AG04450 (cell line): ENCODE data around the gene HPS4. TPM values are rescaled to one million over a fixed set of nuclear protein-coding genes. Genes with fewer than 3 reads are reported as not detected.
"Not testable (repeated sequence)": the region's sequence is repeated elsewhere in the genome, so short reads cannot be mapped to it uniquely, and the experiment has no call there.

ENCODE experiments used
- CTCF ChIA-PET: fragments of 300-600, 350-600 bp; formaldehyde crosslinking; extraction: SDS; loops from one replicate; lab custom pipeline; 2022; ENCODE audit warnings: antibody characterized with exemption, inconsistent platforms; lab: Charles Lee
- POLR2A ChIA-PET: fragments of 350-600 bp; formaldehyde crosslinking; extraction: SDS; loops from one replicate; lab custom pipeline; 2021; ENCODE audit warnings: antibody characterized with exemption, inconsistent platforms; lab: Yijun Ruan, JAX
- DNase-seq: peaks from one replicate; pipeline ENCODE4 v3.0.0-alpha.2; 2011; ENCODE audit warnings: low read depth, low spot score
- H3K27ac ChIP-seq: one replicate; pipeline ENCODE4 v1.5.1; 2012; ENCODE audit warnings: low read depth, low read length, control low read depth
- H3K27me3 ChIP-seq: one replicate; pipeline ENCODE4 v1.6.0; 2012; ENCODE audit warnings: low read length; ENCODE audit not compliant: control insufficient read depth, insufficient read depth
- H3K4me3 ChIP-seq: 2 replicates; pipeline ENCODE4 v1.5.1; 2011; ENCODE audit warnings: mild to moderate bottlenecking, low read depth, low read length, control low read depth
- H3K9me3 ChIP-seq: 2 replicates; pipeline ENCODE4 v1.5.1; 2012; ENCODE audit warnings: low read length; ENCODE audit not compliant: control insufficient read depth, insufficient read depth
- CTCF ChIP-seq: IDR thresholded peaks from 2 replicates; pipeline ENCODE4 v1.5.1; 2011; ENCODE audit warnings: low read depth, low read length, control low read depth, inconsistent platforms
- polyA plus RNA-seq: library from polyadenylated mRNA; depleted of rRNA; stranded (reverse); fragments of >200 nt; gene quantifications from 2 replicates; pipeline ENCODE4 v1.2.3, GENCODE V29; 2011

HPS4 gene
- polyA plus RNA-seq, 1 experiment = 30.9 TPM

- Histone ChIP-seq H3K4me3 (no peak overlapping the region), H3K27me3 (no peaks in the 10 kb centered on the region), H3K9me3 (no peaks in the 10 kb centered on the region), H3K27ac (no peak overlapping the region)
- TF ChIP-seq CTCF = no peak
- ChIA-PET POLR2A (no interaction called here), CTCF (no interaction called here)
- no peak for DNase-seq
Observed at GRCh38 chr22:26439559-26439958, 44.0 kb downstream of the HPS4 start.

- DNase-seq, H3K4me3 ChIP-seq, H3K9me3 ChIP-seq, CTCF ChIA-PET, H3K27ac ChIP-seq, POLR2A ChIA-PET, H3K27me3 ChIP-seq: not testable (repeated sequence)
Observed at GRCh38 chr22:26438776-26439175, 44.8 kb downstream of the HPS4 start.

GRCh38 chr22:26437694-26438392 lies 45.7 kb downstream of the HPS4 start:
- H3K27me3 ChIP-seq = no peaks in the 10 kb centered on the region
- H3K27ac ChIP-seq = no peak overlapping the region
- H3K9me3 ChIP-seq = peaks cover 4% of the 10 kb centered on the region; the same call in 1 of the 2 replicates
- no peak for DNase-seq
- no peak overlapping the region for H3K4me3 ChIP-seq
- POLR2A ChIA-PET = no interaction called here
- CTCF ChIA-PET = interaction anchor here (0.8 to 1.0 kb wide), 2 partner anchors 23 to 71 kb away, joined by 3 to 5 read pairs; no protein-coding TSS in a partner anchor
- TF ChIP-seq CTCF = no peak

DNA sequence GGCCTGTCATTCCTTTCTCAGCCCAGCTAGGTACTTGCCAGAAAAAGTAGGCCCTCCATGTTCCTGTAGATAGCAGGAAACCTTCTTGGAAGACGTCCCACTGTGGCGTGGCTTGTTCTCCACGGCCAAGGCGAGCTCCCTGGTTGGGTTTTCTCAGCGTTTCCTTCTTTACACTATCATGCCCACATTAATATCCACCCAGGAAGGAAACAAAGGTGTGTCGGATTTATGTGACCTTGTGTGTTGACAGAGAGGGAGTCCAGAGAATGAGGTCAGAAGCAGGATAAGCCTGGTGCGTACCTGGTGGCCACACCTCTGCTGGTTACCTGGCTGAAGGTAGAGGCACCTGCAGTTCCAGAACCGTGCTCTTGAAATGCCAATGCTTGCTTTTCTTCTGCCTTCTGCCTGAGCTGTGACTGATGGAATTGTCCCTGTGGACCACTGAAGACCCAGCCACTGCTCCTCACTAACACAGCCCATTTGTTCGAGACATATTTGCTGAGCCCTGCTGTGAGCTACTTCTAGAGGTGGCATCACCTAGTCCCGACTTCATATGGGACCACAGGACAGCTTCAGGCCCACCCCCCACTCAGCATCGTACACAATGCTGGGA lies 46.6 kb downstream of the HPS4 start:
- CTCF ChIA-PET = no interaction called here
- peaks cover 4% of the 10 kb centered on the region; the same call in 1 of the 2 replicates for H3K9me3 ChIP-seq
- H3K27ac ChIP-seq = no peak overlapping the region
- no peak for TF ChIP-seq CTCF
- no peak for DNase-seq
- no peak overlapping the region for H3K4me3 ChIP-seq
- POLR2A ChIA-PET = no interaction called here
- H3K27me3 ChIP-seq = no peaks in the 10 kb centered on the region

DNA sequence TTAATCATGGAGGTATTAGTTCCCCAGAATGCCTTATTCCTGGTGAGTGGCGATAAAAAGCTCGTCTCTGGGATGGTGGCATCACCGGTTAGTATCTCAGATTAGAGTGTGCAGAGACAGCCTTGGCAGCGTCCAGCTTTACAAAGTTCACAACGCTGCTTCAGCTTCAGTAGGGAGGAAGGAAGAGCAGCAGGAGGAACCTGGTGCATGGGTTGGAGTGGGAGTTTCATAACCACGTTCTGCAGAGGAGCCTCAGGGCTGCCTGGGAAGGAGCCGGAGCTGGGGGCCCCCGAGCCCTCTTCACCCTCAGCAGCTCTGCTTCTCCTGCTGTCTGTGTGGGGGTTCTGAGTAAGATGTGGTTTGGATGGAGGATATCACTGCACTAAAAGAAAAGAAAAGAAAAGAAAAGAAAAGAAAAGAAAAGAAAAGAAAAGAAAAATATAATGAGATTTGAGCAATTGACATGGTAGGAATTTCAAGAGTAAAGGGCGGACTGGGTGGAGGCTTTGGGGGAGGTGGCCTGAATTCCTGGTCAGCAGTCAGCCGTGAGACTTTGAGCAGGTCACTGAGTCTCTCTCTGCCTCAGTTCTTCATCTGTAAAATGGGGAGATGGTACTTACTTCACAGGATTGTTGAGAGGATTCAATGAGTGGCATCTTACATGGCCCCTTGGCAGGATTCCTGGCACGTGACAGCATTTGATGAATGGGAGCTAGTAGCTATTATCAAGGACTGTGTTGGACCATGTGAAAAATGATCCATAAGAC lies 48.1 kb downstream of the HPS4 start:
- Histone ChIP-seq H3K9me3 (peaks cover 4% of the 10 kb centered on the region; the same call in 1 of the 2 replicates), H3K27me3 (no peaks in the 10 kb centered on the region), H3K4me3 (no peak overlapping the region), H3K27ac (no peak overlapping the region)
- CTCF ChIA-PET = interaction anchor here (1.8 to 2.0 kb wide), 2 partner anchors 25 to 71 kb away, joined by 4 to 9 read pairs; no protein-coding TSS in a partner anchor
- POLR2A ChIA-PET = no interaction called here
- no peak for TF ChIP-seq CTCF
- DNase-seq = no peak
